GM11168 (cell line): ENCODE results near the gene KCNT2.

Experiments used
- in situ Hi-C: fragments of 300-500 bp; cut with MboI; formaldehyde crosslinking; loops from one replicate; pipeline ENCODE4 v1.12.0; 2022; ENCODE audit warnings: low sequenced_read_pairs; ENCODE audit not compliant: unreplicated experiment

KCNT2 gene

DNA sequence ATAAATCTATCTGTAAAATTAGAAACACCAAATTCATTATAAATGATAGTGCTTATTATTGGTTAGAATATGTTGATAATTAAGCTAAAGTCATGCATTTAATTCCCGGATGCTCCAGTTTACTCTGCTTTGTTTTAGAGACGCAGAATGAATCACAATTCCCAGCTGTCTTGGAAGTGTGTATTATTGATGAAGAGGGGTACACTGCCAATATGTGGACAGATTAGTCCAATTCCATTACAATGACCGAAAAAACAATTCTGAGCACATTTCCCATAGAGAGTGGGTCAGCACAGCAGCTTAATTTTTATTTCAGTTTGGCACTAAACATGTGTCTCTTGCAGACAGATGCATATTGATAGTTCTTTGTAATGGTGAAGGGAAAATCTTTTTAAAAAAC is 146.7 kb downstream of the KCNT2 start:
- in situ Hi-C loops, result no loop called here

DNA sequence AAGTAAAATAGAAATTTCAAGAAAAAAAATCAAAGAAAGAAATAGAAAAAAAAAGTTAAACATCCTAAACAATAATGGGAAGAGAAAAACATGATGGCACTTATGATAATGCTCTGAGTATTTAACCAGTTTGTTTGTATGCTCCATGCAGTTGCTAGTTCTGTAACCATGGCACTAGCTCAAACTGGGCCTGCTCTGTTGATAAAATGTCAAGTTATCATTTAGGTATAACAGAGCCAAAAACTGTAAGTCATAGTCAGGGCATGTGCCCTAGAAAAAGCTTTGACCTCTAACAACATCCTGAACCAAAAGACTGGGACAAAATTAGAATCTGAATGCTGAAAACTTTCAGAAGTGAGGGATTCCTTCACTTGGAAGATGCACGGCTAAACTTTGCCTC is 148.9 kb downstream of the KCNT2 start:
- in situ Hi-C loops, result no loop called here

DNA sequence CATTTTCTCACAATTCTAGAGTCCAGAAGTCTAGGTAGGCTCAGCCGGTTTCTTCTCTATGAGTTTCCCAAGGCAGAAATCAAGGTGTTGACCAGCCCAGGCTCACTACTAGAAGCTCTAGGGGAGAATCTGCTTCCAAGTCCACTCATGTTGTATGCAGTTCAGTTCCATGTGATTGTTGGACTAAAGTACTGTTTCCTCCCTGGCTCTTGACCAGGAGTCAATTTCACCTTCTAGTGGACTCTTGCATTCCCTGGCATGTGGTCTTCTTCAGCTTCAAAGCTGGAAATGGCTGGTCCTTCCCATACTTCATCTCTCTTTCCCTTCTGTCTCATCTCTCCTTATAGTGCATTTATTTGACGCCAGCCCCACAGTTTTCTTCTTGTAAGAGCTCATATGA is 153.4 kb downstream of the KCNT2 start:
- in situ Hi-C loops, result no loop called here

DNA sequence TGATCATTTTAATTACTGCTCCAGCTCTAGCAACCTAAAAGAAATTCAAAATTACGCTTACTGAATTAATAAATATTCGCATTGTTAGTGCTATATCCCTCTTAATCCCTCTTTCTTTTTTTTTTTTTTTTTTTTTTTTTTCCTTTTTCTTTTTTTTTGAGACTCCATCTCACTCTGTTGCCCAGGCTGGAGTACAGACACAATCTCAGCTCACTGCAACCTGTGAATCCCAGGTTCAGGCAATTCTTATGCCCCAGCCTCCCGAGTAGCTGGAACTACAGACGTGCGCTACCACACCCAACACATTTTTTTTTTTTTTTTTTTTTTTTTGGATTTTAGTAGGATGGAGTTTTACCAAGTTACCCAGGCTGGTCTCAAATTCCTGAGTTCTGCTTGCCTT is 157.1 kb downstream of the KCNT2 start:
- in situ Hi-C loops, result no loop called here

DNA sequence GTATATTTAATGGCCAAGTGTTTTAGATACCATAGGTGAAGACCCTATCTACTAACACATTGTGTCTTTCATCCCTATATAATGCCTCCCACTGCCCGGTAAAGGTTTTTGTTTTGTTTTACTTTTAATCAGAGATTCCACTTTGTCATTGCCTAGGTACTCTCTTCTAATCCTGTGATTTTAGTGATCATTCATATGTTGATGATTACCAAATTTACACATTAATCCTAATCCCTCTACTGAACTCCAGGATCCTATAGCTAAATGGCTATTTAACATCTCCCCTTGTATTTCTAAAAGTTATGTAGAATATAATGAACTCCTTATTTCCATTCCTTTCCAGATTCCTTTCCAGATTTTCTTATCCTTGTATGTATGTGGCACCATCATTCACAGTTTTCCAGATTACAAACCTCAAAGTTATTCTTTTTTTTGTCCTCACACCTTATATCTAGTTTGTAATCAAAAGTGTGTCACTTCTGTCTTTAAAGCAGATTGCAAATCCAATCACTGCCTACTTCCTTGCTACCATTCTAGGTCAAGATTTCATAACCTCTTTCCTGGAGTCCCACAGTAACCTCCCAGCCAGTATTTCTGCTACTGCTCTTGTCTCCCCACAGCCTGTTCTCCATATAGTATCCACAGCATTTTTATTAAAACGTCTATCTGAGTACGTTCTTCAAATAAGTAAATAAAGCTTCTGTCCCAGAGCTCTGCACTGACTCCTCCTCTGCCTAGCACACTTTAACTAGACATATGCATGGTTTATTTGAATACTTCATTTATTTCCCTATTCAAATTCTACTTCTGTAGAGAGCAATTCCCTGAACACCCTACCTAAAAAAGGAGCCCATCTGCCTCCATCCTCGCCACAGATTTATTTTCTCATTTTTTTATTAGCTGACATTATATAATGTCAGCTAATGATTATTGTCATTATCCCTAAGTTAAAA is 157.8 kb downstream of the KCNT2 start:
- in situ Hi-C loops, result no loop called here

DNA sequence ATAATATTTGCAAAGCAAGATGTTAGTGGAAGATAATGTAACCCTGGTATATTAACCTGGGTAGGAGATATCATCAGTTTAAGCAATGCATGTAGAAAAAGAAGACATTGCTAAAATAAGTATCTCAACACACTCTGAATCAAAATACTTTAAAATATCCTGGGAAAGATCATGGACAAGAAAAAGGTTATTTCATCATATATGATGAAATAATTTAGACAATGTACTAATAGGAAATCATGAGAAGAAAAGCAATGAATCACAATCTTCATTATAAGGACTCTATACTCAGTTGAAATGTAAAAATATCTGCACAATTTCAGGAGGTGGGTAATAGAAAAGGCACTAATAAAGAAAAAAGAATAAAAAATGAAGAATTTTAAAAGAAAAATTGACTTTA is 158.8 kb downstream of the KCNT2 start:
- in situ Hi-C loops, result no loop called here

DNA sequence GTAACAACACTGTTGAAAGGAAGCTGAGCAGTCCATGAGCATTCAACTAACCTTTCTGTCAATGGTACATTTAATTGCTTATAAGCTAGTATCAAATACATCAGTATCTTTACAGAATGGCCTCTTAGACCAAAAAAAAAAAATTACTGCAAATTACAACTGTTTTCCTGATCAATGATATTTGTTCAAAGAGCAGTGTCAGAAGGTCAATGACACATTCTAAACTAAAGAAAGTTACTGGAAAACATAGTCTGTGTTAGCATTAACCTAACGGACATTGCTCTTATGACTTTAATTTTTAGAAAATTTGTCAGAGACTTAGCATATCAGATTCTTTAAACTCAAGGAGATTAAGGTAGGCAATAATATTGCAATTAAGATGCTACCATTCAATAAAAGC is 162.5 kb downstream of the KCNT2 start:
- in situ Hi-C loops, result no loop called here

DNA sequence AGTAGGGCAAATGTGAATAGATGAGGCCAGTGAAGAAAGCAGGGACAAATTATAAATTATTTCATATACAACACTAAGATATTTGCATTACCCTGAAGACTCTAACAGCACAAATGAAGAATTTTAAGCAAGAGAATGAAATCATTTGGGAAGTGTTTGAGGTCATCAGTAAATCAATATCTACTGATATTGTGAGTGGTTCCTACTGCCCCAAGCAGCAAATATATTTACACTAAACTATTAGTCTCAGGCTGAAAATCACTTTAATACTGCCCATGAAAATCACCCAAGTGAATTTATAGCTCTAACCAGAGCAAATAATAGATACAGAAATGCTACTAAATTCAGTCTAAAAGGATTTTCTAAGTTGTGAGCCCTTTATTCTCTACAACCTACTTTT is 163.6 kb downstream of the KCNT2 start:
- in situ Hi-C loops, result no loop called here

DNA sequence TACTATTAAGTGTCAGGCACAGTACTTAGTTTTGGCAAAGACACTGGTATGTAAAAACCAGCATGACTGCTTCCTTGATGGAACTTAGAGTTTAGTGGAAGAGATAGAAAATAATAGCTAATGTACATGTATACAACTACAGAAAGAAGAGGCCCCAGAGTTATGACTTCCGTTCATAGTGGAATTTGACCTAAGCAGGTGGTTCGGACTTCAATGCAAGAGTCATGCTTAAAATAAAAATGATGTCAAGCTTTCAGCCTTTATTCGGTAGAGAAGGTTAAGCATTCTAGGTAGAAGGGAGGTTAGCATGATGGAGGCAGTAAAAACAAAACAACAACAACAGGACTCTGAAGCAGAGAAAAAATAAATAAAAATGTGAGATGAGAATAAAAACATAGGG is 165.9 kb downstream of the KCNT2 start:
- in situ Hi-C loops, result no loop called here

DNA sequence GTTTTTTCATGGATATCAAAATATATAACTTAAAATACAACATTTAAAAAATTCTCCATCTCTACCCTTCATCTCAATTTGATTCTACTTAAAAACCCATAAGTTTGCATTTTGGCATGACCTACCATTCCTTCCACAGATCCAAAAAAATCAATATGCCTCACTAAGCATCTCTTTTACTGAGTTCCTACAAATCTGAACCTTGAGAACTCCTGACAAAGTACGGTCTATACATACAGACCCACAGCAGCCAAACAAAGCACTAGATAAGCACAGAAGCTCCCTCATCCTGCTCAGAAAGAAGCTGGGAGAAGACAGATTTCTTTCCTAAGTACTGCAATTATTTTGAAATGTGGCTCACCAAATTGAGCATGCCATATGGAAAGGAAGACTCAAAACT is 167.5 kb downstream of the KCNT2 start:
- in situ Hi-C loops, result no loop called here

DNA sequence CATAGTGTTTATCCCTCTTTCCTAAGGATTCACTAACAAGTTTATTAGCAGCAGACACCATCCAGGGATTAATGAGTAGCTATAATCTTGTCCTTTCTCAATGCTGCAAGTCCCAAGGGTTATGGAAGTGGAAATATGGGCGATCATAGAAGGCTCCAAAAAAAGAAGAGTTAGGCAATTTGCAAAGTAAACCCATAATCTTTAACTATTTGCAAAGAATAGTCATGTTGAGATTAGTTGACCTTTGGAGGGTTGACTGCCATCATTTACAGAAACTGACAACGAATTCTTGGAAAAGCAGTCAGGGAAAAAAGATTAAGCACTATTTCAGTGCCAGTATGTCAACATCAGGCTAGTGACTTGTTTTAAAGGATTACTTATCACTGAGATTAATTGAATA is 169.9 kb downstream of the KCNT2 start:
- in situ Hi-C loops, result no loop called here

DNA sequence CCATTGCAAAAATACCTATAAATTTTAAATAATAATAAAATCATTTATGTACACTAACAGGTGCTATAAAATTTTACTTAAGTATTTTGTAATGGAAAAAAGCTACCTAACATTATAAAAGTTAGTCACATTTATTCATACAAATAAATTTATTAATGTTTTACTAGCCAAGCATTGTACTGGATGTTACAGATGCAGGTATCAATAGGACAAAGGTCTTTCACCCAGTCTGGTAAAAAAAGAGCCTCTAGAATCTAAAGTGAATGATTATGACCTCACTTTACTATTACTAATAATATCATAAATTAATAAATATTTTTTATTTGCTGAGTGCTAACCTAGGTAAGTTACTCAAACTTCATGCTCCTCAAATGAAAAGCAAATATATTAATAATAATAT is 170.6 kb downstream of the KCNT2 start:
- in situ Hi-C loops, result no loop called here

DNA sequence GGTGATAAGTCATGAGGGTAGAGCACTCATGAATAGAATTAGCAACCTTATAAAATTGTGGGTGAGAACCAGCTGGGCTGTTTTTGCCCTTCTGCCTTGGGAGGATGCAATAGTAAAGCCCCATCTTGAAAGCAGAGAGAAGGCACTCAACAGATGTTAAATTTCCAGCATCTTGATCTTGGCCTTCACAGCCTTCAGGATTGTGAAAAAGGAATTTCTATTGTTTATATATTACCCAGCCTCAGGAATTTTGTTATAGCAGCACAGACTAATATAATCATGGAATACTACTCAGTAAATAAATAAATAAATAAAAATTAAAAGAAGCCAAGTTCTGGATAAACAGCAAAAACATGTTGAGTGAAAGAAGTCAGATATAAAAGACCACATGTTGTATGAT is 175.2 kb downstream of the KCNT2 start:
- in situ Hi-C loops, result no loop called here

DNA sequence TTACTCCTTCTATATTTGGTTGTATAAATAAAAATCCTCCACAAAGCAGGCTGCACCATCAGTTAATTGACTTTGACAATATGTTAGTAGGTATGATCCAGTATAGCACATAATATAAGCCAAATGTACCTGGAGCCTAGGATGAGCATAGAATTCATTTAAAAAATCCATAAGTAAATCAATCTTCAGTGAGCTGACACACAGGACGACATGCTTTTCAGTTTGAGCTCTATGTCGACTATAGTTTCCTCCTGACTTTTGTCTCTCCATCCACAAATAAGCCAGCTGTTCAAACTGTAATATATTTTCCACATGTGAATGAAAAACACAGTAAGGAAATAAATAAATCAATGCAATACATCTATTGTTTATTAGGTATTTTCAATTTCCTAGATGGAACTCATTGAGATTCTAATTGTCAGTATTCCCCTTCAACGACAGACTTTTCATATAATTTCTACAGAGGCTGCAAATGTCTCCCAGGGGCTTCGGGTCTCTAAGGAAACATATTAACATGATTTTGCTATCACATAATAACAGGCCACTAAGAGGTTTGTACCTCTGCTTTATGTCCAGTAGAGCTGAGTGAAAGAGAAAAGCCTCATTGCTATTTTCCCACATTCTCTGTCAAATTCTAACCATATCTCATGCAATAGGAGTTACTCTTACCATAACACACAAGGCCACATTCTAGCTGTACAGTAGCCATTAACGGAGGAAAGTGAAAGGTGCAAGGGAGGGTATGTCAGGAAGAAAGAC is 180.1 kb downstream of the KCNT2 start:
- in situ Hi-C loops, result no loop called here

DNA sequence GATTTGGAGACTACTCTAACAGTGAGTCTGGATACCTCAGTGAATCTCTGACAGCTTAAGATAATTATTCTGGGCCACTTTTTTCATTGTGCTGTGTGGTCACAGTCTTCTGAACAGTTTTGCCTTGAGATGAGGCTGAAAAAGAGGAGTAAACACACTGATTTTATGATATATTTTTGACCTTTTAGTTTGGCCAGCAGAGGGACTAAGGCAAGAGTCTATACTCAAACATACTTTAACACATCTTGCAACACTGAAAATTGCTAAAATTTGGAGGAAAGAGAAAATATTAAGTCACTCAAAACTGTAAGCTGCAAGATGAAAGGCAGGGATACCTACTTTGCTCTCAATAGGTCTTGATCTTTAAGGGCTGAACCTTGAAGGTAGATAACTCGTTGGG is 182.7 kb downstream of the KCNT2 start:
- in situ Hi-C loops, result no loop called here

DNA sequence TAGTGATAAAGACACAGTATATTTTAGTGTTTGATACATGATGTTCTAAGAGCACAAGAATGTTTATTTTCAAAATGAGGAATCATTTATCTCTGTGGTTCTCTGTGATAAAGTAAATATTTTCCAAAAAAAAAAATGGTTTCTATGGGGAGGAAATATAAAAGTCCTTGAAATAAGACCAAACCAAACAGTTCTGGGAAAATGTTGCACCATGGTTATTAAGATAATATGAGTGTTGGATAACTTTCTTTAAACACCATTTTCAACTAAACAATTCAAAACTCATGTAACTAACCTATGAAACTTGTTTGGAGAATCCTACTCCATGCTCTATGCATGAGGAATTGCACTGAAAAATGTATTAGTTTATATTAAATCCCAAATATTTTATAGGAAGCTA is 184.6 kb downstream of the KCNT2 start:
- in situ Hi-C loops, result no loop called here

DNA sequence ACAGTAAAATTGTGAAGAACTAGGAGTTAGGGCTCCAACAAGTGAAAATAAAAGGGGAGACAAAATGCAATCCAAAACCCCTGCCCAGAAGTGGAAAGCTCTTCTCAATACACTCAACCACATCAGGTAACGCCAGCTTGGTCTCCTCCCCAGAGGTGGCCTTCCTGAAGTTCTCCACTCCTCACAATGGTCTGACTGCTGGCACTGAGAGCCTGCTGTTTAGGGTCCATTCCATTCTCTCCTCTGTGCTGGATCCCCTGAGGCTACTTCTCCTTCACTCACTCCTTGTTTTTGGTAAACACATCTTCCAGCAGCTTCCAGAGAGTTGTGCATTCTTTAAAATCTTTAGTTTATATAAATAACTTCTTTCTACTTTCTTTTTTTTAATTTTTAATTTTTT is 189.5 kb downstream of the KCNT2 start:
- in situ Hi-C loops, result no loop called here

DNA sequence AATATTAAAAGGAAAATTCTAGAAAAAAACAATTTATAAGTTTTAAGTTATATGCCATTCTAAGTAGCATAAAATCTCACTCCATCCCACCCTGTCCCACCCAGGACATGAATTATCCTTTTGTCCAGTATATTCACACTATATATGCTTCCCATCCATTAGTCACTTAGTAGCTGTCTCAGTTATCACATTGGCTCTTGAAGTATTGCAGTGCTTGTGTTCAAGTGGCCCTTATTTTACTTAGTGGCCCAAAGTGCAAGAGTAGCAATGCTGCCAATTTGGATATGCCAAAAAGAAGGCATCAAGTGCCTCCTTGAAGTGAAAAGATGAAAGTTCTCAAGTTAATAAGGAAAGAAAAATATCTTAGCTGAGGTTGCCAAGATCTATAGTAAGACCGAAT is 192.3 kb downstream of the KCNT2 start:
- in situ Hi-C loops, result no loop called here

DNA sequence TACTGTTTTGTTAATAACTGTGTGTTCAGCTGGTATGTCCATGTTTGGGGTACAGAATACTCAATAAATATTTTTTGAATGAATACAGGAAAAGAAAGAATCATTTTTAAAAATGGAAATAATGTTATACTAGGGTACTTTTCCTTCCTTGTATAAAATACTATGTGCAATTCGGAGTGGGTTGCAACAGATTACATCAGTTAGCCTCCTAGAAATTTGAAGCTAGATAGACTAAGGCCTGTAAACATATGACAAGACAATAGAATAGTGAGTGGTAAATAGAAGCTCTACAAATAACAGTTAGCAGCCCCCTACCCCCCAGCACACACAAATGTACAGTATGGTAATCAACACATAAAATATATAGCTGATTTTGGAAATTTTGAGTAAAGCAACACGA is 195.9 kb downstream of the KCNT2 start:
- in situ Hi-C loops, result no loop called here

DNA sequence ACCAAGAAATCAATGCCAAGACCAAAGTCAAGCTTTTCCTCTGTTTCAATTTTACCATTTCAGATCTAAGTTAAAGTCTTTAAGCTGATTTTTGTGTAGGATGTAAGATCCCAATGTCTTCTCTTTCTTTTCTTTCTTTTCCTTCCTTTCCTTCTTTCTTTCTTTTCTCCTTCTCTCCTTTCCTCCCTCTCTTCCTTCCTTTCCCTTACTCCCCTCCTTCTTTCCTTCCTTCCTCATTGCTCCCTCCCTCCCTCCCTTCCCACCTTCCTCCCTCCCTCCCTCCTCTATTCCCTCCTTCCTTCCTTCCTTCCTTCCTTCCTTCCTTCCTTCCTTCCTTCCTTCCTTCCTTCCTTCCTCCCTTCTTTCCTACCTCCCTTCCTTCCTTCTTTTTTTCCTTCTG is 197.5 kb downstream of the KCNT2 start:
- in situ Hi-C loops, result no loop called here

DNA sequence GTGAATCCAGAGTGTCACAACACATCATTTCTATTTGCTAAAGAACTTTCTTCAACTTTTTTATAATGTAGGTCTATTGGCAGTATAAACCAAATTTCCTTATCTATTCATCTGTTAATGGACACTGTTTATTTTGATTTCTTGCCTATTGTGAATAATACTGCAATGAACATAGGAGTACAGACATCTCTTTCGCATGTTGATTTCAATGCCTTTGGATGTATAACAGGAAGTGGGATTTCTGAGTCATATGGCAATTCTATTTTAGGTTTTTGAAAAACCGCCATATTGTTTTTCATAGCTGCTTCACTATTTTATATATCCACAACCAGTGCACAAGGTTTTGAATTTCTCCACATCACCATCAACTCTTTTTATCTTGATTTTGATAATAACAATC is 198.7 kb downstream of the KCNT2 start:
- in situ Hi-C loops, result no loop called here
